Measurements from ENCODE around the gene RHBDF2. TPM values are rescaled to one million over a fixed set of nuclear protein-coding genes. Genes with fewer than 3 reads are reported as not detected.

RHBDF2 gene
- total and polyA plus RNA-seq, 2 donors: 5.9 to 20.6 TPM

- Histone ChIP-seq H3K27me3 (ENCODE audit: control insufficient read depth in 2 of 2, insufficient read depth in 1 of 2, low read length in 1 of 2) (no peaks in the 10 kb centered on the region), H3K36me3 (ENCODE audit: control insufficient read depth in 2 of 2, insufficient read depth in 2 of 2, low read length in 1 of 2) (peaks cover 0 to 2% of the 10 kb centered on the region in 2 donors), H3K9me3 (ENCODE audit: control insufficient read depth in 2 of 2, insufficient read depth in 1 of 2, low read length in 1 of 2) (peaks cover 0 to 3% of the 10 kb centered on the region in 2 donors), H3K27ac (ENCODE audit: low read depth in 1 of 2, low read length in 1 of 2) (no peak overlapping the region), H3K4me3 (ENCODE audit: low read length in 2 of 2) (no peak overlapping the region), H3K4me1 (ENCODE audit: control insufficient read depth in 2 of 2, insufficient read depth in 2 of 2, low read length in 2 of 2) (peaks cover 7 to 15% of the 10 kb centered on the region in 2 donors)
- DNase-seq (ENCODE audit: low read depth in 6 of 9, low spot score in 9 of 9): no peak
- WGBS: 95% methylated on average over 37 of the region's 37 CpGs
Measured at GRCh38 chr17:76478730-76479514, 22.3 kb downstream of the RHBDF2 start.

- Histone ChIP-seq H3K9me3 (ENCODE audit: control insufficient read depth in 2 of 2, insufficient read depth in 1 of 2, low read length in 1 of 2) (peaks cover 0 to 3% of the 10 kb centered on the region in 2 donors), H3K4me1 (ENCODE audit: control insufficient read depth in 2 of 2, insufficient read depth in 2 of 2, low read length in 2 of 2) (peaks cover 7 to 15% of the 10 kb centered on the region in 2 donors), H3K27me3 (ENCODE audit: control insufficient read depth in 2 of 2, insufficient read depth in 1 of 2, low read length in 1 of 2) (no peaks in the 10 kb centered on the region), H3K36me3 (ENCODE audit: control insufficient read depth in 2 of 2, insufficient read depth in 2 of 2, low read length in 1 of 2) (peaks cover 0 to 2% of the 10 kb centered on the region in 2 donors), H3K27ac (ENCODE audit: low read depth in 1 of 2, low read length in 1 of 2) (no peak overlapping the region), H3K4me3 (ENCODE audit: low read length in 2 of 2) (no peak overlapping the region)
- WGBS: 96% methylated on average over 10 of the region's 10 CpGs
- DNase-seq (ENCODE audit: low read depth in 6 of 9, low spot score in 9 of 9): no peak
Measured at GRCh38 chr17:76478097-76478496, 23.1 kb downstream of the RHBDF2 start.

GRCh38 chr17:76477576-76477975 lies 23.6 kb downstream of the RHBDF2 start:
- H3K4me3 ChIP-seq (ENCODE audit: low read length in 2 of 2): no peak overlapping the region
- no peaks in the 10 kb centered on the region for H3K27me3 ChIP-seq (ENCODE audit: control insufficient read depth in 2 of 2, insufficient read depth in 1 of 2, low read length in 1 of 2)
- WGBS: 95% methylated on average over 15 of the region's 15 CpGs
- peaks cover 0 to 3% of the 10 kb centered on the region in 2 donors for H3K9me3 ChIP-seq (ENCODE audit: control insufficient read depth in 2 of 2, insufficient read depth in 1 of 2, low read length in 1 of 2)
- no peak overlapping the region for H3K27ac ChIP-seq (ENCODE audit: low read depth in 1 of 2, low read length in 1 of 2)
- H3K36me3 ChIP-seq (ENCODE audit: control insufficient read depth in 2 of 2, insufficient read depth in 2 of 2, low read length in 1 of 2): peaks cover 0 to 2% of the 10 kb centered on the region in 2 donors
- H3K4me1 ChIP-seq (ENCODE audit: control insufficient read depth in 2 of 2, insufficient read depth in 2 of 2, low read length in 2 of 2): peaks cover 7 to 15% of the 10 kb centered on the region in 2 donors
- DNase-seq (ENCODE audit: low read depth in 6 of 9, low spot score in 9 of 9): no peak

- peaks cover 0 to 2% of the 10 kb centered on the region in 2 donors for H3K36me3 ChIP-seq (ENCODE audit: control insufficient read depth in 2 of 2, insufficient read depth in 2 of 2, low read length in 1 of 2)
- no peaks in the 10 kb centered on the region for H3K27me3 ChIP-seq (ENCODE audit: control insufficient read depth in 2 of 2, insufficient read depth in 1 of 2, low read length in 1 of 2)
- WGBS: 98% methylated on average over 20 of the region's 20 CpGs
- no peak for DNase-seq (ENCODE audit: low read depth in 6 of 9, low spot score in 9 of 9)
- peaks cover 7 to 15% of the 10 kb centered on the region in 2 donors for H3K4me1 ChIP-seq (ENCODE audit: control insufficient read depth in 2 of 2, insufficient read depth in 2 of 2, low read length in 2 of 2)
- H3K4me3 ChIP-seq (ENCODE audit: low read length in 2 of 2): no peak overlapping the region
- no peak overlapping the region for H3K27ac ChIP-seq (ENCODE audit: low read depth in 1 of 2, low read length in 1 of 2)
- H3K9me3 ChIP-seq (ENCODE audit: control insufficient read depth in 2 of 2, insufficient read depth in 1 of 2, low read length in 1 of 2): peaks cover 0 to 3% of the 10 kb centered on the region in 2 donors
Measured at GRCh38 chr17:76476736-76477135, 24.5 kb downstream of the RHBDF2 start.

- Histone ChIP-seq H3K27ac (ENCODE audit: low read depth in 1 of 2, low read length in 1 of 2) (no peak overlapping the region), H3K36me3 (ENCODE audit: control insufficient read depth in 2 of 2, insufficient read depth in 2 of 2, low read length in 1 of 2) (peaks cover 0 to 2% of the 10 kb centered on the region in 2 donors), H3K9me3 (ENCODE audit: control insufficient read depth in 2 of 2, insufficient read depth in 1 of 2, low read length in 1 of 2) (peaks cover 0 to 3% of the 10 kb centered on the region in 2 donors), H3K4me1 (ENCODE audit: control insufficient read depth in 2 of 2, insufficient read depth in 2 of 2, low read length in 2 of 2) (peaks cover 0 to 2% of the 10 kb centered on the region in 2 donors), H3K4me3 (ENCODE audit: low read length in 2 of 2) (no peak overlapping the region), H3K27me3 (ENCODE audit: control insufficient read depth in 2 of 2, insufficient read depth in 1 of 2, low read length in 1 of 2) (no peaks in the 10 kb centered on the region)
- no peak for DNase-seq (ENCODE audit: low read depth in 6 of 9, low spot score in 9 of 9)
- WGBS: 99% methylated on average over 6 of the region's 6 CpGs
Measured at GRCh38 chr17:76475302-76475701, 25.9 kb downstream of the RHBDF2 start.

GRCh38 chr17:76474894-76475293 lies 26.3 kb downstream of the RHBDF2 start:
- WGBS: 98% methylated on average over 15 of the region's 15 CpGs
- H3K4me3 ChIP-seq (ENCODE audit: low read length in 2 of 2): no peak overlapping the region
- no peaks in the 10 kb centered on the region for H3K27me3 ChIP-seq (ENCODE audit: control insufficient read depth in 2 of 2, insufficient read depth in 1 of 2, low read length in 1 of 2)
- no peak for DNase-seq (ENCODE audit: low read depth in 6 of 9, low spot score in 9 of 9)
- no peak overlapping the region for H3K27ac ChIP-seq (ENCODE audit: low read depth in 1 of 2, low read length in 1 of 2)
- H3K36me3 ChIP-seq (ENCODE audit: control insufficient read depth in 2 of 2, insufficient read depth in 2 of 2, low read length in 1 of 2): peaks cover 0 to 2% of the 10 kb centered on the region in 2 donors
- H3K4me1 ChIP-seq (ENCODE audit: control insufficient read depth in 2 of 2, insufficient read depth in 2 of 2, low read length in 2 of 2): no peaks in the 10 kb centered on the region
- peaks cover 0 to 3% of the 10 kb centered on the region in 2 donors for H3K9me3 ChIP-seq (ENCODE audit: control insufficient read depth in 2 of 2, insufficient read depth in 1 of 2, low read length in 1 of 2)

- WGBS: 97% methylated on average over 14 of the region's 14 CpGs
- no peak for DNase-seq (ENCODE audit: low read depth in 6 of 9, low spot score in 9 of 9)
- Histone ChIP-seq H3K9me3 (ENCODE audit: control insufficient read depth in 2 of 2, insufficient read depth in 1 of 2, low read length in 1 of 2) (peaks cover 0 to 3% of the 10 kb centered on the region in 2 donors), H3K36me3 (ENCODE audit: control insufficient read depth in 2 of 2, insufficient read depth in 2 of 2, low read length in 1 of 2) (peaks cover 0 to 2% of the 10 kb centered on the region in 2 donors), H3K27ac (ENCODE audit: low read depth in 1 of 2, low read length in 1 of 2) (no peak overlapping the region), H3K4me3 (ENCODE audit: low read length in 2 of 2) (no peak overlapping the region), H3K4me1 (ENCODE audit: control insufficient read depth in 2 of 2, insufficient read depth in 2 of 2, low read length in 2 of 2) (no peaks in the 10 kb centered on the region), H3K27me3 (ENCODE audit: control insufficient read depth in 2 of 2, insufficient read depth in 1 of 2, low read length in 1 of 2) (no peaks in the 10 kb centered on the region)
Measured at GRCh38 chr17:76474238-76474637, 27.0 kb downstream of the RHBDF2 start.

GRCh38 chr17:76473541-76473985 lies 27.7 kb downstream of the RHBDF2 start:
- no peaks in the 10 kb centered on the region for H3K4me1 ChIP-seq (ENCODE audit: control insufficient read depth in 2 of 2, insufficient read depth in 2 of 2, low read length in 2 of 2)
- H3K4me3 ChIP-seq (ENCODE audit: low read length in 2 of 2): no peak overlapping the region
- H3K27ac ChIP-seq (ENCODE audit: low read depth in 1 of 2, low read length in 1 of 2): no peak overlapping the region
- WGBS: 93% methylated on average over 18 of the region's 18 CpGs
- no peaks in the 10 kb centered on the region for H3K27me3 ChIP-seq (ENCODE audit: control insufficient read depth in 2 of 2, insufficient read depth in 1 of 2, low read length in 1 of 2)
- peaks cover 0 to 3% of the 10 kb centered on the region in 2 donors for H3K9me3 ChIP-seq (ENCODE audit: control insufficient read depth in 2 of 2, insufficient read depth in 1 of 2, low read length in 1 of 2)
- DNase-seq (ENCODE audit: low read depth in 6 of 9, low spot score in 9 of 9): no peak
- peaks cover 0 to 2% of the 10 kb centered on the region in 2 donors for H3K36me3 ChIP-seq (ENCODE audit: control insufficient read depth in 2 of 2, insufficient read depth in 2 of 2, low read length in 1 of 2)

GRCh38 chr17:76472726-76473125 lies 28.5 kb downstream of the RHBDF2 start:
- Histone ChIP-seq H3K27ac (ENCODE audit: low read depth in 1 of 2, low read length in 1 of 2) (no peak overlapping the region), H3K36me3 (ENCODE audit: control insufficient read depth in 2 of 2, insufficient read depth in 2 of 2, low read length in 1 of 2) (no peaks in the 10 kb centered on the region), H3K4me3 (ENCODE audit: low read length in 2 of 2) (no peak overlapping the region), H3K27me3 (ENCODE audit: control insufficient read depth in 2 of 2, insufficient read depth in 1 of 2, low read length in 1 of 2) (no peaks in the 10 kb centered on the region), H3K9me3 (ENCODE audit: control insufficient read depth in 2 of 2, insufficient read depth in 1 of 2, low read length in 1 of 2) (peaks cover 0 to 3% of the 10 kb centered on the region in 2 donors), H3K4me1 (ENCODE audit: control insufficient read depth in 2 of 2, insufficient read depth in 2 of 2, low read length in 2 of 2) (no peaks in the 10 kb centered on the region)
- DNase-seq (ENCODE audit: low read depth in 6 of 9, low spot score in 9 of 9): no peak
- WGBS: 99% methylated on average over 11 of the region's 11 CpGs

All from thymus (tissue), 11 donors.